HG02938 (cell line): ENCODE results near the gene MRTFA.

Experiments used
- ATAC-seq: cut with Tn5 transposase; IDR thresholded peaks from one replicate; pipeline ENCODE4 v1.9.1; 2021; ENCODE audit warnings: mild to moderate bottlenecking, moderate library complexity; ENCODE audit not compliant: unreplicated experiment

Gene MRTFA

DNA sequence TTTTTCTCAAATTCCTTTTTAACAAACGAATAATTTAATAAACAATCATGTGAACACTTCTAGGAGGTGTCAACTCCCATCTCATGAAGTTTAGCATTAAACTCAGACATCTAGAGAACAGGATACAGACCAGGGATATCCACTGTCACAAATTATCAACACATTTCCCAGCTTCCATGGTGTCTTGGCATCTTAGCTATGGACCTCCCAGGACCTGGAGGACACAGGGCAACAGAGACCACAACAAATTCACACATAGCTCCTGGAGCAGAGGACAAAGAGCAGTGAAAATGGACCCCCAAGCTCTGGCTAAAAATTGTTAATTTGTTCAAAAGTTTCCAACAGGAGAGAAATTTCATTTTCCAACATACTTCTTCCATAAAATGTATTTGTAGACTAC lies 163.9 kb downstream of the MRTFA start:
- ATAC-seq, result no peak

- no peak for ATAC-seq
Measured at GRCh38 chr22:40472051-40472450, 164.5 kb downstream of the MRTFA start.

DNA sequence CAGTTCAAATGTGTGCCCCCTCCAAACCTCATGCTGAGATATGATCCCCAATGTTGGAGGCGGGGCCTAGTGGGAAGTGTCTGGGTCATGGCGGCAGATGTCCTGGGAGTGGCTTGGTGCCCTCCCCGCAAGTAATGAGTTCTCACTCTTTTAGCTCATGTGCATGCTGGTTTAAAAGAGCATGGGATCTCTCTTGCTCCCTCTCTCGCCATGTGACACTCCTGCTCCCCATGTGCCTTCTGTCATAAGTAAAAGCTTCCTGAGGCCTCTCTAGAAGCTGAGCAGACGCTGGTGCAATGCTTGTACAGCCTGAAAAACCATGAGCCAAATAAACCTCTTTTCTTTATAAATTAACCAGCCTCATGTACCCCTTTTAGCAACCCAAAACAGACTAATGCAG lies 167.3 kb downstream of the MRTFA start:
- no peak for ATAC-seq

GRCh38 chr22:40468616-40469015 lies 167.9 kb downstream of the MRTFA start:
- ATAC-seq, result no peak

- ATAC-seq, result no peak
Measured at GRCh38 chr22:40466976-40467375, 169.5 kb downstream of the MRTFA start.

DNA sequence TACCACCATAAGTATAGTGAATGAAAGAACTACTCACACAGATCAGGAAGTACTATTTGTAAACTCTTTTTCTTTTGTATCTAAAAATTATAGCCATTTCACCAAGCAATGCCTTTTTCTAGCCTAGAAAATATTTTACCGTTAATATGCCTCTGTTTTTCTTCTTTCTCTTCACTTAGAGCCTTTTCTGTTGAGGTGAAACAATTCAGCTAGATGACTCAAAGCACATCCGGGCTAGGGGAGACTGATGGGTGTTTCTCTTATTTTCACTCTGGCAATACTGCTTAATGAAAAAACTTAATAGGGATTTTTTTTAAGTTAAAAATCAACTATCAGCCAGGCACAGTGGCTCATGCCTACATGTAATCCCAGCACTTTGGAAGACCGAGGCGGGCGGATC lies 172.8 kb downstream of the MRTFA start:
- ATAC-seq, result peak; percentile 47

DNA sequence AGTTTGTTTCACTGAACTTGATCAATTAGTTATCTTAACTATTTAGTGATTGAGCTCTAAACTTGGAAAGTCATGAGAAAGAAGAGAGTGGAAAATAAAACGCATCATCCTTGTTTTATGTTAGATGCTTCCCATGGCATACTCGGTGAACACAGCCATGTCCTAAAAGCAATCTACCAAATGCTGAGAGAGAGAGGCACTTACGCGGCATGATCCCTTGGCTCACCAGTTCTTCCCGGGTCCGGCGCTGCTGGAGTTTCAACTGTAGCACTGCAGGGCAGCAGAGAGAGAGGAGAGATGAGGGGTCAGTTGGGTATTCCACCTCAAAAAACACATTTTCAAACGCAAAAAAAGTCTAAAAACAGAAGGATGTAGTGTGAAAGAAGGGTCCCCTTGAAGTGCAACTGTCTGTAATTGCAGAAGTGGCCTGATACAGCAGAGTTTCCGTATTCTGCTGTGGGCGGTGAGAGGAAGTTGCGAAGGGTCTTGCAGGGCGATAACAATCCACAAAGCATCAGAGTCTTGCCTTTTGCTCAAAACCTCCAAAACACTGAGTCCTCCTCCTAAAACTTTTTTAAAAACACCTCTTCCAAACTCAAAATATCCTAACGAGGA lies 173.4 kb downstream of the MRTFA start:
- peak; percentile 54 for ATAC-seq

GRCh38 chr22:40462195-40462984 lies 174.1 kb downstream of the MRTFA start:
- ATAC-seq, result no peak

- no peak for ATAC-seq
Measured at GRCh38 chr22:40453671-40454070, 182.8 kb downstream of the MRTFA start.

DNA sequence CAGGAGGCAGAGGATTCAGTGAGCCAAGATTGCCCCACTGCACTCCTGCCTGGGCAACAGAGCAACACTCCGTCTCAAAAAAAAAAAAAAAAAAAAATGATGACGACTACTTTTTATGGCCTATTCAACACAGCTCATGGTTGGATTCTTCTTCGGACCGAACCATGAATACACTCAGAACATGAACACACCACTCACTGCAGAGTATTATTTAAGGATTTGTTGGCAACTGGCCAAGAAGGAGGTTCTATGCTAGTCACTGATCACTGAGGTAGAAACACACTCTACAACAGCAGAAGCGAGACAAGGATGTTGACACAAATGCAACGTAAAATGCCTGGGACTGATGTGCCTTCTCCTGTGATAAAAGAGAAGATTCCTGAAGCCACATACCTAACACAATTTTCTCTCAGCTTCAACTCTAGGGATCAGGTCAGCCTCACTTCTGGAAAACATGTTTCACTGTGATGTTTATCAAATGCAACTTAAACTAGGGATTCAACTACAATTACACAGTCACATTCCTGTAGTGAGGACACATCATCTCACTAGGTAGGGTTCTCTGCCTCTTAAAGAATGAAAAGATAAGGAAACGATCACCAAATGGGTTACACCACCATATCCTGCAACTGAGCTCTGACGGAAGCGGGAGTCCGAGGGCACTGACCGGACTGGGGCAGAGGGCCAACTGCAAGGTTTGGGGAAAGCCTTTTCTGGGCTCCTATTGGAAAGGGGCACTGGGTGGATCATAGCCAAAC lies 183.6 kb downstream of the MRTFA start:
- no peak for ATAC-seq

DNA sequence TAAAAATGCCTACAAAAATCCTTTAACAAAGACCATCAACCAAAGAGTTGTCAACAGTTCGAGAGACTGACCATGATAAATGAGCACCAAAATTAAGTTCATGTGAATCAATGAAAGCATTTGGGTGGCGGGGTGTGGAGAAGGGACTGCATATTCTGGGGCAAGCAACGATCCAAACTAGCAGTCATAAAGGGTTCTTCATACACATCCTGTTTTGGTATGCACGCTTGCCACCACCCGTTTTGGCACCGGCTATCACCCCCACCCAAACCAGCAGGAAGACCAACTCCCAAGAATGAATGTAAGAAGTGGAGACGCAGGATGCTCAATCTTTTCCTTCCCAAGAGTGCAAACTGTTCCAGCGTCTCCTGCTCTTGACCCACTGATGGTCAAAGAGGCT lies 185.3 kb downstream of the MRTFA start:
- no peak for ATAC-seq

- no peak for ATAC-seq
Measured at GRCh38 chr22:40450616-40451015, 185.9 kb downstream of the MRTFA start.

DNA sequence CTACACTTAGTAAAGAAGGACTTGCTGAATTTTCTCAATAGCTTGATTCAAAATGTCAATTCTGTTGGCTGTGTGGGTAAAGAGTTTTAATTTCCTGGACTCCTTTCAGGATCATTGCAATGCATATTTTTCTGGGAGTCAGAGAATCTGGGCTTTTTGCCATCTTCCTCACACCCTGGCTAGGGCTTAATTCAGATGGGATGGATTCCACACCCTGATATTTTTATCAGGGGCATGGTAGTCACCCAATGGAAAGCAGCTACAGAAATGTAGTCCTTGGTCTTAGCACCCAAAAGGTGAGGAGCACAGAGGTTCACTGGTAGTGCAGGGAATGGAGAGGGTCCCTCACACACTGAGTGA lies 186.9 kb downstream of the MRTFA start:
- ATAC-seq, result no peak

- no peak for ATAC-seq
Measured at GRCh38 chr22:40446203-40446602, 190.3 kb downstream of the MRTFA start.

DNA sequence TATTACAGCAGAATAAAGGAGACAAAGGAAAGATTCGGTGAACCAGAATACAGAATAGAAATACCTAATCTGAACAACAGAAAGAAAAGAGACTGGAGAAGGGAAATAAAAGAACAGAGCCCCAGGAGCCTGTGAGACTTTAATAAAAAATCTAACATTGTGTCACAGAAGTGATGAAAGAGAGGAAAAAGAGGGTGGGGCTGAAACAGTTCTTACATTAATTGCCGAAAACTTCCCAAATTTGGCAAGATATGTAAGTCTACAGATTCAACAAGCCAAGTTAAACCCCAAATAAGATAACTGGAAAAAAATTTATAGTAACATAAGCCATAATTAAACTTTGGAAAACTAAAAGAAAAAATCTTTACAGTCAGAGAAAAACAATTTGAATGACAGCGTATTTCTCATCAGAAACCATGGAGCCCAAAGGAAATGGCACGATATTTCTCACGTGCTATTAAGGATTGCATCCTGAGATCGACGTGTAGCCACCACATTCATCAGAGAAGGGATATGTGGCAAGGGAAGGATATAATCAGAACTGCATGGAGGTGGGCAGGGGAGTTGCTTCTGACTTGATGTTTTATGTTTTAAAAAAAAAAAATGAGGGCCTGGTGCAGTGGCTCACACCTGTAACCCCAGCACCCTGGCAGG lies 192.2 kb downstream of the MRTFA start:
- no peak for ATAC-seq

- ATAC-seq, result no peak
Measured at GRCh38 chr22:40443732-40444131, 192.8 kb downstream of the MRTFA start.

DNA sequence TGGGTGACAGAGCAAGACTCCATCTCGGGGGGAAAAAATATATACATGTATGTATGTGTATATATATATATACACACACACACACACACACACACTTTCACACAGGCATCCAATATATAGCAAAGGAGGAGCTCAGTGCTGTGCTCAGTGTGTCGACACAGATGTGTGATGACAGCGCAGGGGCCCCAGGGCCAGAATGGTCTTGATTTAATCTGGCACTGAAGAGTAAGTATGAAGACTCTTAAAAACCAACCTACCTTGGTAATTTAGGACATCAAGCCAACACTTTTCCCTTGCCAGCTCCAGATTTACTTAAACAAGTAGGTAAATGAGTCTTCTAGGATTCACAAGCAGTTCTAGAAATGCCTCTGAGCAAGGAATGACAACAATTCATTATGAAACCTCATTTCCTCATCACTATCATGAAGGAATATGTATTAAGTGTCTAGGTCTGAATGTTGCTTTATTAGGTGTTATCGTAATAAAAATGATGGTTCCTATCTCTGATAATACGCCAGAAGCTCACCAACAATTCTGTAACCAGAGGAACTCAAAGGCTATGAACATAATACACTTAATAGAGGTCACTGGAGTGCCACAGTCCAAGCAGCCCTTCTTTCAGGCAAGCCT lies 194.6 kb downstream of the MRTFA start:
- ATAC-seq, result no peak

DNA sequence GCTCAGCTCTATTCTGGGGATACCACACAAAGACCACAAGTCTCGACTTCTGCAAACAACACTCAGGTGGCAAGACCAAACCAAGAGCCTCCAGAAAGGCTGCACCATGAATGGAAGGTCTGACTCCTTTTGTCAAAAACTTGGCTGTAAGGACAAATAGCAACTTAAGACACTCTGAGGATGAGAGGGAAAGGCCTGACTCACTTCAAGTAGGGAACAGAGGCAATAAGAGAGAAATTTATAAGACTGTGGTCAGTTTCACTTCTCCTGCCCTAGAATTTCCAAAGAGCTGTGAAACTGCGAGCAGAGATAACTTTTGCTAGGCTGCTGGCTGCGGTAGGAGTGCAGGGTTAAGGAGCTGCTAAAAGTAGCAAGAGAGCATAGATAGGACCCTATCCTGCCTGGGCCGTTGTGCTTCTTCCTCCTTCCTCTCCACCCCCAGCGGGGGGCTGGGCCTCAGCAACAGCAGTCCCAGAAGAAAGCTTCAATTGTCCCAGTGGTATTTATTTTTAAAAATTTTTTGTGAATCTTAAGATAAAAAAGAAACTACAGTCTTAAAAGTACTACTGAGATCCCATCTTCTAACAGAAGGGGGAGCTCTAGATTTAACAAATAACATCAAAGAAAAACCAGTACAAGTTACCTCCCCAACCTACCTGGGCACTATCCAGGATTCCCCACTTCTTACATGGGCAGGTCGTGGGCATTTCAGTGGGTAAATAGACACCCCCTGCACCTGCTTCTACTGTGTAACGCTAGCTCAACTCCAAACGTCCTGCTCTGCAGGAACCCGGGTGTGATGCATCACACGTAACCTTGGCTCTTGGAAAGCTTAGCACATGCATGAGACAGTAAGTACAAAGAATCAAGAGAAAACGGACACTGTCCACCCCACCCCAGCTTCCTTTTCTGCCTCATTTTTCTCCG lies 199.8 kb downstream of the MRTFA start:
- ATAC-seq, result peak; percentile 69

- ATAC-seq, result no peak
Measured at GRCh38 chr22:40434745-40435144, 201.8 kb downstream of the MRTFA start.

GRCh38 chr22:40434106-40434505 lies 202.4 kb downstream of the MRTFA start:
- no peak for ATAC-seq
